ENCODE data around the gene CRAT. TPM values are rescaled to one million over a fixed set of nuclear protein-coding genes. Genes with fewer than 3 reads are reported as not detected.

The CRAT gene
- total RNA-seq, 4 donors from 2014 or later = 20.0 to 42.4 (median 27.4) TPM

GRCh38 chr9:129093602-129094386 lies 16.8 kb downstream of the CRAT start:
- no peak for DNase-seq
- Histone ChIP-seq H3K4me1 (no peaks in the 10 kb centered on the region), H3K9me3 (no peaks in the 10 kb centered on the region), H3K27ac (no peak overlapping the region), H3K36me3 (no peaks in the 10 kb centered on the region), H3K4me3 (no peak overlapping the region), H3K27me3 (no peaks in the 10 kb centered on the region)
- no peak for TF ChIP-seq CTCF (IDR thresholded peaks at IDR 0.05)
- no peak for TF ChIP-seq POLR2A (IDR thresholded peaks at IDR 0.05)
- intact Hi-C loops (cut with DNase I; ENCODE audit: low total_unique reads) = no loop called here

- TF ChIP-seq CTCF (IDR thresholded peaks at IDR 0.05) = no peak
- TF ChIP-seq POLR2A (IDR thresholded peaks at IDR 0.05) = no peak
- no peak overlapping the region for H3K27ac ChIP-seq
- no peaks in the 10 kb centered on the region for H3K9me3 ChIP-seq
- no peak overlapping the region for H3K4me3 ChIP-seq
- intact Hi-C loops (cut with DNase I; ENCODE audit: low total_unique reads) = no loop called here
- no peaks in the 10 kb centered on the region for H3K4me1 ChIP-seq
- no peak for DNase-seq
- no peaks in the 10 kb centered on the region for H3K27me3 ChIP-seq
- no peaks in the 10 kb centered on the region for H3K36me3 ChIP-seq
These were observed 21.3 kb downstream of the CRAT start for GRCh38 chr9:129089246-129089645.

- H3K36me3 ChIP-seq = no peaks in the 10 kb centered on the region
- H3K4me1 ChIP-seq = peaks cover 0 to 7% of the 10 kb centered on the region in 2 donors
- no peak overlapping the region for H3K27ac ChIP-seq
- no peaks in the 10 kb centered on the region for H3K9me3 ChIP-seq
- no peak for DNase-seq
- TF ChIP-seq CTCF (IDR thresholded peaks at IDR 0.05) = no peak
- no peak for TF ChIP-seq POLR2A (IDR thresholded peaks at IDR 0.05)
- H3K4me3 ChIP-seq = no peak overlapping the region
- no peaks in the 10 kb centered on the region for H3K27me3 ChIP-seq
- intact Hi-C loops (cut with DNase I; ENCODE audit: low total_unique reads) = no loop called here
These were observed 26.5 kb downstream of the CRAT start for GRCh38 chr9:129084087-129084486.

- Histone ChIP-seq H3K27me3 (no peaks in the 10 kb centered on the region), H3K36me3 (no peaks in the 10 kb centered on the region), H3K27ac (peak overlapping the region; percentile 63 to 89), H3K4me1 (peaks cover 0 to 7% of the 10 kb centered on the region in 2 donors), H3K9me3 (no peaks in the 10 kb centered on the region), H3K4me3 (peak overlapping the region; percentile 66 to 71)
- no peak for DNase-seq
- TF ChIP-seq POLR2A (IDR thresholded peaks at IDR 0.05) (no peak), CTCF (IDR thresholded peaks at IDR 0.05) (no peak)
- intact Hi-C loops (cut with DNase I; ENCODE audit: low total_unique reads) = no loop called here
These were observed 29.1 kb downstream of the CRAT start for GRCh38 chr9:129081388-129081904.

GRCh38 chr9:129080601-129081387 lies 29.8 kb downstream of the CRAT start, which contains the start of gene DOLPP1:
Gene DOLPP1, plus strand, starts transcription at chr9:129081111. Its CDS starts 21 bp downstream, at chr9:129081132.
- peak within 1 kb of the TSS; percentile 66 to 71 for H3K4me3 ChIP-seq
- intact Hi-C loops (cut with DNase I; ENCODE audit: low total_unique reads) = no loop called here
- peak in 2 of 4 experiments; percentile 3 to 10 for TF ChIP-seq CTCF (IDR thresholded peaks at IDR 0.05)
- TF ChIP-seq POLR2A (IDR thresholded peaks at IDR 0.05) = peak; percentile 46 to 70

More at GRCh38 chr9:129080601-129081387, 29.8 kb downstream of the CRAT start, which contains the start of gene DOLPP1:
- DNase-seq = peak; percentile 98
- Histone ChIP-seq H3K36me3 (no peaks in the 10 kb centered on the region), H3K27ac (peak within 1 kb of the TSS; percentile 63 to 89), H3K27me3 (no peaks in the 10 kb centered on the region), H3K4me1 (peaks cover 0 to 7% of the 10 kb centered on the region in 2 donors), H3K9me3 (no peaks in the 10 kb centered on the region)

Measured in uterus (tissue), 4 donors.